Measurements from ENCODE around the gene LSP1. TPM values are rescaled to one million over a fixed set of nuclear protein-coding genes. Genes with fewer than 3 reads are reported as not detected.

LSP1 gene
- total RNA-seq, 1 donor from 2014 or later: 41.9 TPM

DNA sequence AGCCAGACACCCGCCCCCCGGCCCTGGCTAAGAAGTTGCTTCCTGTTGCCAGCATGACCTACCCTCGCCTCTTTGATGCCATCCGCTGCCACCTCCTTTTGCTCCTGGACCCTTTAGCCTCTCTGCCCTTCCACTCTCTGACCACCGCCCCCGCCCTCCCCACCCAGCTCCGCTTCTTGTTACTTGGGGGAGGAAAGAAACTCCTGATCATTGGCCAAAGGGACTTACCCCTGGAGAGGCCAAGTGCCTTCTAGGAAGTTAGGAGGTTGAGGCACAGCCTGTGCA is 38.9 kb downstream of the LSP1 start, which contains the start of gene PRR33:
Gene PRR33, minus strand, starts transcription at position 65 of the 285 bp plus-strand sequence. CDS start 1,311 bp downstream, outside the sequence.
- Histone ChIP-seq H3K4me3 (no peak within 1 kb of the TSS), H3K36me3 (peaks cover 0 to 13% of the 10 kb centered on the region in 2 donors), H3K9me3 (no peaks in the 10 kb centered on the region), H3K27ac (no peak within 1 kb of the TSS), H3K27me3 (no peaks in the 10 kb centered on the region), H3K4me1 (no peaks in the 10 kb centered on the region)
- DNase-seq (ENCODE audit: low spot score in 2 of 2): no peak
- intact Hi-C loops (cut with DNase I): loop anchor here (10.0 kb wide), 1 partner anchor 53 kb away; the partner anchor contains the start of gene MRPL23
- TF ChIP-seq, protein P1, sequence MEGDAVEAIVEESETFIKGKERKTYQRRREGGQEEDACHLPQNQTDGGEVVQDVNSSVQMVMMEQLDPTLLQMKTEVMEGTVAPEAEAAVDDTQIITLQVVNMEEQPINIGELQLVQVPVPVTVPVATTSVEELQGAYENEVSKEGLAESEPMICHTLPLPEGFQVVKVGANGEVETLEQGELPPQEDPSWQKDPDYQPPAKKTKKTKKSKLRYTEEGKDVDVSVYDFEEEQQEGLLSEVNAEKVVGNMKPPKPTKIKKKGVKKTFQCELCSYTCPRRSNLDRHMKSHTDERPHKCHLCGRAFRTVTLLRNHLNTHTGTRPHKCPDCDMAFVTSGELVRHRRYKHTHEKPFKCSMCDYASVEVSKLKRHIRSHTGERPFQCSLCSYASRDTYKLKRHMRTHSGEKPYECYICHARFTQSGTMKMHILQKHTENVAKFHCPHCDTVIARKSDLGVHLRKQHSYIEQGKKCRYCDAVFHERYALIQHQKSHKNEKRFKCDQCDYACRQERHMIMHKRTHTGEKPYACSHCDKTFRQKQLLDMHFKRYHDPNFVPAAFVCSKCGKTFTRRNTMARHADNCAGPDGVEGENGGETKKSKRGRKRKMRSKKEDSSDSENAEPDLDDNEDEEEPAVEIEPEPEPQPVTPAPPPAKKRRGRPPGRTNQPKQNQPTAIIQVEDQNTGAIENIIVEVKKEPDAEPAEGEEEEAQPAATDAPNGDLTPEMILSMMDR (IDR thresholded peaks at IDR 0.05): no peak

DNA sequence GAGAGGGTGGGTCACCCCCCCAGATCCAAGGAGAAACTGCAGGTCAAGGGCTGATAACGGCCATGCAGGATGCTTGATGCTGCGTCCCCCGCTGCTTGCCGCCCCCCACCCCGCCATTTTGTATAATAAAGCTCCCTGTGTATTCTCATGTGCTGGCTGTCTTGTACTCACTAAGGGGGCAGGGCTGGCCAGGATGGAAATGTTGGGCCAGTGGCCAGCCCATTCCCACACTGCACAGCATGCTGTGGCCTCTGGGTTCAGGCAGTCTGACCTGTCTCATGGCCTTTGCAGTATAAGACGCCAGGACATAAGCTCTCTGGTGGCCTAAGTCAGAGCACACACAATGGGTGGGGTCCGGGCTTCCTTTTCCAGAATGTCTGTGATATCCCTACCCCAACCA is 39.2 kb downstream of the LSP1 start:
- Histone ChIP-seq H3K27me3 (no peaks in the 10 kb centered on the region), H3K4me1 (no peaks in the 10 kb centered on the region), H3K36me3 (peaks cover 0 to 13% of the 10 kb centered on the region in 2 donors), H3K4me3 (no peak overlapping the region), H3K27ac (no peak overlapping the region), H3K9me3 (no peaks in the 10 kb centered on the region)
- TF ChIP-seq, protein P1 (IDR thresholded peaks at IDR 0.05): no peak
- intact Hi-C loops (cut with DNase I): loop anchor here (10.0 kb wide), 1 partner anchor 53 kb away; the partner anchor contains the start of gene MRPL23
- DNase-seq (ENCODE audit: low spot score in 2 of 2): no peak

DNA sequence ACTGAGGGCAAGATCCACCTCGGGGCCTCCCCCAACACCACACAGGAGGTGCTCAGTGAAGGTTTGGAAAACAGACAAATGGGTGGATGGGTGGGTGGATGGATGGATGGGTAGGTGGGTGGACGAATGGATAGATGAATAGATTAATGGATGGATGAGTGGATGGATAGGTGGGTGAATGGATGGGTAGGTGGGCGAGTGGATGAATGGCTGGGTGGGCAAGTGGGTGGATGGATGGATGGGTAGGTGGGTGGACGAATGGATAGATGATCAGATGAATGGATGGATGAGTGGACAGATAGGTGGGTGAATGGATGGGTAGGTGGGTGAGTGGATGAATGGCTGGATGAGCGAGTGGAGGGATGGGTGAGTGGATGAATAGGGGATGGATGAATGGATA is 39.7 kb downstream of the LSP1 start:
- Histone ChIP-seq H3K4me3 (no peak overlapping the region), H3K36me3 (peaks cover 0 to 10% of the 10 kb centered on the region in 2 donors), H3K27me3 (no peaks in the 10 kb centered on the region), H3K9me3 (no peaks in the 10 kb centered on the region), H3K4me1 (no peaks in the 10 kb centered on the region), H3K27ac (no peak overlapping the region)
- intact Hi-C loops (cut with DNase I): loop anchor here (10.0 kb wide), 1 partner anchor 52 kb away; the partner anchor contains the start of gene MRPL23
- no peak for DNase-seq (ENCODE audit: low spot score in 2 of 2)
- TF ChIP-seq, protein P1 (IDR thresholded peaks at IDR 0.05): no peak

DNA sequence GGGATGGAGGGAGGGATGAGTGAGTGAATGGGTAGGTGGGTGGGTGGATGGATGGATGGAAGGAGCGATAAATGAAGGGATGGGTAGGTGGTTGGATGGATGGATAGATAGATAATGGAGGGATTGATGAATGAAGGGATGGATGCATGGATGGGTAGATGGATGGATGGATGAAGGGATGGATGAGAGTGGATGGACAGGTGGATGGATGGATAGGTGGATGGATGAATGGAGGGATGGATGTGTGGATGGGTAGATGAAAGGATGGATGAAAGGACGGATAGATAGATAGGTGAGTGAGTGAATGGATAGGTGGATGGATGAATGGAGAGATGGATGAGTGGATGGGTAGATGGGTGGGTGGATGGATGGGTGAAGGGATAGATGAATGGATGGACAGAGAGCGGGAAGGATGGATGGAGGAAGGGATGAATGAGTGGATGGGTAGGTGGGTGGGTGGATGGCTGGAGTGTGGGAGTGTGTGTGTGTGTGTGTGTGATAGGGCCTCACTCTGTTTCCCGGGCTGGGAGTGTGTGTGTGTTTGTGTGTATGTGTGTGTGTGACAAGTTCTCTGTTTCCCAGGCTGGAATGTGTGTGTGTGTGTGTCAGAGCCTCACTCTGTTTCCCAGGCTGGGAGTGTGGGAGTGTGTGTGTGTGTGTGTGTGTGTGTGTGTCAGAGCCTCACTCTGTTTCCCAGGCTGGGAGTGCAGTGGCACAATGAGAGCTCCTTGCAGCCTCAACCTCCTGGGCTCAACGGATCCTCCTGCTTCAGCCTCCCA is 40.9 kb downstream of the LSP1 start:
- Histone ChIP-seq H3K27ac (no peak overlapping the region), H3K4me1 (no peaks in the 10 kb centered on the region), H3K4me3 (no peak overlapping the region), H3K36me3 (peaks cover 0 to 3% of the 10 kb centered on the region in 2 donors), H3K27me3 (no peaks in the 10 kb centered on the region), H3K9me3 (no peaks in the 10 kb centered on the region)
- no peak for DNase-seq (ENCODE audit: low spot score in 2 of 2)
- TF ChIP-seq, protein P1 (IDR thresholded peaks at IDR 0.05): no peak
- intact Hi-C loops (cut with DNase I): loop anchor here (1.0 to 10.0 kb wide), 2 partner anchors 23 to 51 kb away; partner anchors contain the start of gene MRPL23

DNA sequence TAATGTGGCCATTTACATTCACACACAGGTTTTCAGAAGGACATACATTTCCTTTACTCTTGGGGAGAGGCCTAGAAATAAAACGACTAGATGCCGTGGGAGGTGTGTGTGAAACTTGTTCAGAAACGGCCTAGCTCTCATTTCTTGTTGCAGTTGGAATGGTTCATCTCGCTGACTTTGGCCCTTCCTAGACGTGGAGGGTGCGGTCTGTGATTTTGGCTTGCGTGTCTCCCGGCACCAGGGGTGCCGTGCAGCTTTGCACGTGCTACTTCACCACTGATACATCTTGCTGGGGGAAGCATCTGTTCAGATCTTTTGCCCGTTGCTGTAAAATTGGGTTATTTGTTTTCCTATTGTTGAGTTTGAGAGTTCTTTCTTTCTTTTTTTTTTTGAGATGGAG is 41.9 kb downstream of the LSP1 start:
- Histone ChIP-seq H3K9me3 (no peaks in the 10 kb centered on the region), H3K27ac (no peak overlapping the region), H3K4me1 (no peaks in the 10 kb centered on the region), H3K36me3 (no peaks in the 10 kb centered on the region), H3K27me3 (no peaks in the 10 kb centered on the region), H3K4me3 (no peak overlapping the region)
- no peak for DNase-seq (ENCODE audit: low spot score in 2 of 2)
- intact Hi-C loops (cut with DNase I): loop anchor here (10.0 kb wide), 1 partner anchor 50 kb away; the partner anchor contains the start of gene MRPL23
- TF ChIP-seq, protein P1 (IDR thresholded peaks at IDR 0.05): no peak
